NCI-H526 (cell line): ENCODE data around the gene DDIT4.
A peak's percentile ranks its signal among the peaks of the same experiment; 100 is the strongest.

Experiments used
- DNase-seq, 2 experiments: peaks; one replicate each; lab custom pipeline; 2025; lab: John Stamatoyannopoulos, UW

DDIT4 gene

DNA sequence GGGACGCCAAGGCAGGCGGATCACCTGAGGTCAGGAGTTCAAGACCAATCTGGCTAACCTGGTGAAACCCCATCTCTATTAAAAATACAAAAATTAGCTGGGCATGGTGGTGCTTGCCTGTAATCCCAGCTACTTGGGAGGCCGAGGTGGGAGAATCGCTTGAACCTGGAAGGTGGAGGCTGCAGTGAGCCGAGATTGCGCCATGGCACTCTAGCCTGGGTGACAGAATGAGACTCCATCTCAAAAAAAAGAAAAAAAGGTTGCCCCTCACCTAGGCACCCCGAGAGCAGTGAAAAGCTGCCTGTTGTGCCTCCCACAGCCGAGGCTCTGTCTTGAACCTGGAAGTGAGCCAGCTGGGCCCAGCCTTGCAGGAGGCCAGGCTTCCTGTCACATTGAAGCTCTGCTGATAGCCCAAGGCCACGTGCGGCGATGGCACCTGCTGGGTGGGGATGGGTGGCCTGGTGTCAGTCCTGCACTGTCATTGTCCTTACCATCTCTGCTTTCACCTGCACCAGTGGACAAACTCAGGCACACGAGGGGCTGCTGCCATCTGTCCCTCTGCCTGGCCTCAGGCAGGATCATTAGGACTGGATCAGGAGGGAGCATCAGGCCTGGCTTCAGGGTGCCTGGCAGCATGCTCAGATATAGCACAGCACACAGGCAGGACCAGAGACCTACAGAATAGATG, 43.2 kb downstream of the DDIT4 start:
- DNase-seq: no peak

DNA sequence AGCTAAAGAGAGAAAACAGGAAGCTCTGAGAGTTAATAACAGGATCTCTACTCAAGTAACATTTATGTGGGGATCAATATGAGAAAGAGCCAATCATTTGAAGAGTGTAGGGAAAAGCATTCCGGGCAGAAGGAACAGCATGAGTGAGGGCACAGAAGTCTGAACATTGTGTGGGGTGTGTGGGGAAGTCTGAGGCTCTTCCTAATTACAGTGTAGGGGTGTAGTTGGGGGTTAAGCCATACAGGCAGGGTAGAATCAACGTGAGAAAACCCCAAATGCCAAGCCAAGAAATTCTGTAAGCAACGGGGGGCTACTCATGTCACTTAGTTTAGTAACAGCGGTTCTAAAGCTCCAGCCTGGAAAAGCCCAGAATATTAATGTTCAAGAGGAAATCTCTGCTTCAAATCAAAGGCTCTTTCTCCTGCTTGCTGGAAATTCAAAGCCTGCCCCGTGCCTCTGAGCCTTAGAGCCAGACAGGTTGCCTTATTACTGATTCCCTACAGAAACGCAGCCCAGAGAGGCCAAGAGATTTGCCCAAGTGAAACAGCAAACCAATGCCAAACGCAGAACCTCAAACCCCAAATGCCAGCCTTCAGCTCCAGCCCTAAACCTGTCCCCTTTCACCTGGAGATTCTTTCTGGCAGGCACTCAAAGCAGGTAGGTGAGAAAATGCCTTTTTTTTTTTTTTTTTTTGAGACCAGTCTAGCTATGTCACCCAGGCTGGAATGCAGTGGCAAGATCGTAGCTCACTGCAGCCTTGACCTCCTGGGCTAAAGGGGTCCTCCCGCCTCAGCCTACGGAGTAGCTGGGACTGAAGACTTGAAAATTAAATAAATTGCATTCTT, 44.9 kb downstream of the DDIT4 start:
- no peak for DNase-seq

DNA sequence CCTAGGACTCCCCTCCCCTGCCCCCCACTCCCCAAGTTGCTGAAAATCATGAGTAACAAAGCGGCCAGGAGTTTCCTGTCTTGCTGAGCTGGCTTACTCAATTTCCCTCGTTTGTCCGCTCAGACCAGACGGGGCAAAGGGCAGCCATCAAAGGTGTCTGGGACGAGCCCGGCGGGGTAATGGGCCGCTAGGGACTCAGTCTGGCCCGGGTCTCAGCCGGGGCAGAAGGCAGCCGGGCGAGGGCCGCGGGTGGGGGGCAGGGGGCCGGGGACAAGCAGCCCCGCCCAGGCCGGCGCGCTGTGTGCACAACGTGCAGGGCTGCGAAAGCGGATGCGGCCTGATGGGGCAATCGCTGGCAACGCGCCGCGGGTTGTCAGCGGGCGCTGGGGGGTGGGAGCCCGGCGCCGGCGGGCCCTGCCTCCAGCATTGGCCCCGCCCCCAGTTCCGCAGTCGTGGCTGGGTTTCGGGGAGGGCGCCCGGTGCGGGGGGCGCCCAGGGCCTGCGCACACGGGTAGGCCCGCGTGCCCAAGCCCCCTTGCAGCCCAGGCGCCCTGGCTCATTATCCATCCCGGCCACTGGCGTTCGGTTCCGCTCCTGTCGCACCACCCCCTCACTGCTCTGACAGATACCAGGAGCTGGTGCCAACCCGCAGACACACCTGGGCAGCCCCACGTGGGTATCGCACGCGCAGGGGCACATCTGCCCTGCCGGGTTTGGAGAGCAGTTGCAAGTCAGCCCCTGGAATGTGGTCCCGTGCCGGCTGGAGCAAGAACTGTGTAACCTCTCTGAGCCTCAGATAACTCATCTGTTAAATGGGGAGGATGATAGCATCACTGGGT, 45.9 kb downstream of the DDIT4 start:
- peak in 1 of 2 experiments; percentile 57 for DNase-seq

DNA sequence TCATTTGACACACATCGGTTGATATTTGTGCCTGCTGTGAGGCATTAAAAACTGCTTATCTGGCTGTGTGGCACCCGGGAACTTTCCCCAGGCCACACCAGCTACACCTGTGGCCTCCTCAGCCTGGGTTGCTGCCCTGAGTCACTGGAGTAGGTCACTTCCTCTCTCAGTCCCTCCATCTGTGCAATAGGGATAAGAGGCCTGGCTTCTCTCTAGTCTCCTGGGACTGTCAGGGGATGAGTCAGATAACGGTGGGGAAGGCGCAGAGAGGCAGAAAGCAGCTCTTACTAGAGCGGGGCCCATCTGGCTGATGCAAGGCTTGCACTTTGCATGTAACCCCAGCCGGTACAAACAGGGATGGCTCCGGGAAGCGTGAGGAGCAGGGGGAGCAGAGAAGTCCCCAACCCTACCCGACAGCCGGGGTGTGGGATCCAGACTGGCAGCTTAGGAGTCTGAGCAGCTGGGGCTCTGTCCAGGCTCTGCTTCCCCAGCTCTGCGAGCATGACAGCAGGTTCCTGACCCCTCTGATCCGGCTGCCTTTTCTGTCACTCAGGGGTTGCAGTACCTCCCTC, 47.0 kb downstream of the DDIT4 start:
- DNase-seq: peak; percentile 82 to 83

DNA sequence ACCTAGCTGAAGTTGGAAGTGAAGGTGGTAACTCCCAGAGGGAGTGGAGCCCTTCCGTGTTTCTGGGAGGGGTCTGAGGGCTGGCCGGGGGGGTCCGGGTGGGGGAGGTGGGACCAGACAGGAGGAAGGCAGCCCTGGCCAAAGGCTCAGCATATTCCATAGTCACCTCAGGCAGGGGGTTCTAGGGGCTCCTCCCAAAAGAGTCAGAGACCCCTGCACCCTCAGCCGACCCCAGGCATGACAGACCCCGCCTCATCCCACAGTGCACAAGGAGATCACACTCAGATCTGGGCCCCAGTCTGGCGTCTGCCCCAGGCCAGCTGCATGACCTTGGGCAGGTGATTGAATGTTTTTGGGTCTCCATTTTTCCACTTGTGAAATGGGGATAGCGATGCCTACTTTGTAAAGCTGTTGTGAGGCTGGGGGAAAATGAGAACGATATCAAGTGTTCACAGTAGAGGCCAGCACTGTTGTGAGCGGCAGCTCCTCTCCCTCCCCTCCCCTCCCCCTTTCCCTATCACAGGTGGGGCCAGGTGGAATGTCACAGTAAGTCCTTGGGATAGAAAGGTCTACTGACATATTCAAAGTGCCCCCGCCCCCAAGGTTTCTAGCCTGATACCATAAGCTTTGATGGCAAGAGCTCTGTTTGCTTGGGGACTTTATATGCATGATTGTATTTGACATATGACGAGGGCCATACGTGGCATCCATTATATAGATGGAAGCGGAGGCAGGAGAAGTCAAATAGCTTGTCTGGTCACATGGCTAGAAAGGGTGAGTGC, 47.7 kb downstream of the DDIT4 start:
- DNase-seq: peak in 1 of 2 experiments; percentile 55

DNA sequence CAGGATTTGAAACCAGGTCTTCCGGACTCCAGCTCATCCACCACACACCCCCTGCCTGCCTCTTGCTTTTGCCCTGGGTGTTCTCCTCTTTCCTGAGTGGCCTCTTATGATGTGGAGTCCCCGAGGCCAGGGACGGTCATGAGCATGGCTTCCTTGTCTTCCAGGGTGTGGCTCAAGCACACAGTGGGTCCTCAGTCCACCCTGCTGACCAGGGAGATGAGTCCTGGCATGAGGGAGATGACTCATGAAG, 48.2 kb downstream of the DDIT4 start:
- DNase-seq: no peak

DNA sequence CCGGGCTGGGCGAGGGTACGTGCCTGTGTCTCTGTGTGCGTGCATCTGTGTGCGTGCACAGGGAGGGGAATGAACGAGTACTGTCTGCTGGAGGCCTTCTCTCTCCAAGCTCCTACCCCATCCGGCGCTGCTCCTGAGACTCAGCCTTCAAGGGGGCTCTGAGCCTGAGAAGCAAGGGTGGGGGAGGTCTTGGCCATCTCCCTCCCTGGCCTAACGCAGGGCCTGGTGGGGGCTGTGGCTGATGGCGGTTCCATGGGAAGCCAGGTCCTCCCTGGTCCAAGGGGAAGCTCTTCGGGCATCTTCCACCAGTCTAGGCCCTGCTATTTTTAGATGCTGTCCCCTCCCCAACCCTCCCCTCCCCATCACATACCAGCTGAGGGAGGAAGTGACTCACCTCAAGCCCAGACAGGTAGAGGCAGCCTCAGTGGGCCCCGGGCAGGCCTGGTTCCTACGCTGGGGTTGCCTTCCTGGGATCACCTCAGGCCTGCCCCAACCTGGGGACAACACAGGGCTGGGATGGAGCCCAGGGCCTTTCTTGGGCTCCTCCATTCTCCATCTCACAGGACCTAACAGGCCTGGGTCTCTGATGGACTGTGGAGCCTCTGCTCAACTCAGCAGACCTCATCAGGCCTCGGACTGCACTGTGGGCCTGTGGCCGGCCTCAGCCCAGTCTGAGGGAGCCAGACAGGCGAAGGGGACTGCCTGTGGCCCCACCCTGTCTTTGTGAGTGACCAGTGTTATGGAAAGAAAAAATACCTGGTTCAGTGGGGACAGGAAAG, 48.7 kb downstream of the DDIT4 start:
- DNase-seq: no peak

DNA sequence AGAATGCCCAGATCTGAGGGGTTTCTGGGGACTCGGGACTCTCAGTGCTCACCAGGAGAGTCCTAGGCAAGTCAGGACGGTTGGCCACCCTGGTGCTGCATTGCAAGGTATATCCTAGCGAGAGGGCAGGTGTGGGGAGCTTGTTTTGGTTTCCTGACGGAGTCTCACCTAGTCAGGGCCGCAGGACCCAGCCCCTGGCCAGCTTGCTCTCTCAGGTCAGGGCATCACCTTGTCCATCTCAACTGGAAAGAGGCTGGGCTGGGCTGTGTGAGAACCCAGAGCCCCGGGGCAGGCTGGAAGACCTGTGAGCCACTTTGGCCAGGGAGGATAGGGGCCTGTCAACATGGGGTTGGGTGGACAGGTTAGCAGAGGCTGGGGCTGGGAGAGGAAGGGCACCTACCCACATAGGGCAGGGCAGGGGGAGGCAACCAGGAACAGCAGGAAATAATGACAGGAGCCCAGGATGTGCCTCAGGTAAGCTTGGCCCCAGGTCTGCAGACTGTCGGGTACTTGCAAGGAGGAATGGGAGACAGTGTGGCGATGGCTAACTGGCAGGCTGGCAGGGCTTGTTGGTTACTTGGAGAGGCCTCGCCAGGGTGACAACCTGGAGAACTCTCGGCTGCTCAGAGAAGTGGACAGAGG, 49.5 kb downstream of the DDIT4 start:
- no peak for DNase-seq

DNA sequence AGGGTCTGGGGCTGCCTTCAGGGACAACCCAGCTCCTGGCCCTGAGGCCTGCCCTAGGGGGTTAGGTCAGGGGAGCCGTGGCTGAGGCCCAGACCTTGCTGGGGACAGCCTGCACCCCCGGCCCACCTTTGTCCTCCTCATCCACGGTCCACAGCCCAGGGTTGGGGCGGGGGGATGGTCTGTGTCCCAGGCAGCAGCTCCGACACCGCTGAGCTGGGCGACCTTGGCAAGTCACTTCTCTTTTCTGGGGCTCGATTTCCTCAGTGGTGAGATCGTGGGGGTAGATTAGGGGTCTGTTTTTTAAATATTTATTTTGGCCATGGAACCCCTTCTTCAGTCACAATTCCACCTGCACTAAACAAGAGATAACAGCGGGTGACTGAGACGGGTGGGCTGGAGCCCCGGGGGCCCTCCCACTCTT, 50.1 kb downstream of the DDIT4 start:
- DNase-seq: no peak
